ENCODE measurements around the gene ARHGEF2.
A peak's percentile ranks its signal among the peaks of the same experiment; 100 is the strongest.

ARHGEF2 gene

DNA sequence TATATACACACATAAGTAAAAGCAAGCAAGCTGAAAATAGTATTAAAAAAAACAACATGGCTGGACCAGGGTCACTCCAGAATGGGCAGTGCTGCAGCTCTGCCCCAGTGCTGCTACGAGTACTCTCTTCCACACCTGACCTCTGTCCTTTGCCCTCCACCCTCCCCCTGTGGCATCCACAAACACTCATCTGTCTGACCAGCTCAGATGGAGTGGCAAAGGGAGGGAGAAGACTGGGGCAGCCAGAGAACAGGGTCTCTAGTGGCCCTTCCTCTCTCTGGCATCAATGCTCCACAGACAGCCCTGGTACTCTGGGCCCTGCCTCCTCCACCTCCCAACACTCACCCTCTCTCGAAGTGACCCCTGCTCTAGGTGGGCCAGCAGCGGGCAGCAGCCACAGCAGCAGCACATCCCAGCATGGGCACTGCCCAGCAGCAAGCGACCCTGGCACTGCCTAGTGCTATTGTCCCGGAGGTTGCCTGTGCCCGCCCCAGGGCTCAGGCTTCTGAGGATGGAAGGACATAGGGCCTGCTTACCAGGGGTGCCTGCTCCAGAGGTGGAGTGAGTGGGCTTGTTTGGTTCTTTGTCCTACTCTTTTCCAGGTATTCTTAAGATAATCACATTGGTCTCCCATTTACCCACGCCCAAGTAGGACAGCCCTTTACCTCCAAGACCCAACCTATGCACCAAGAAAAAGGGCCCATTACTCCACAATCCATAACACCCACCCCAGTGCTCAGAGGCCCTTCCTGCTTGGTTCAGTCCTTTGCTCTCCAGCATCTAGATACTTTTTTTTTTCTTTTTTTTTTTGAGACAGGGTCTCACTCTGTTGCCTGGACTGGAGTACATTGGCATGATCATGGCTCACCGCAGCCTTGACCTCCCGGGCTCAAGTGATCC, 6.2 kb downstream of the ARHGEF2 start:
- DNase-seq = no peak

DNA sequence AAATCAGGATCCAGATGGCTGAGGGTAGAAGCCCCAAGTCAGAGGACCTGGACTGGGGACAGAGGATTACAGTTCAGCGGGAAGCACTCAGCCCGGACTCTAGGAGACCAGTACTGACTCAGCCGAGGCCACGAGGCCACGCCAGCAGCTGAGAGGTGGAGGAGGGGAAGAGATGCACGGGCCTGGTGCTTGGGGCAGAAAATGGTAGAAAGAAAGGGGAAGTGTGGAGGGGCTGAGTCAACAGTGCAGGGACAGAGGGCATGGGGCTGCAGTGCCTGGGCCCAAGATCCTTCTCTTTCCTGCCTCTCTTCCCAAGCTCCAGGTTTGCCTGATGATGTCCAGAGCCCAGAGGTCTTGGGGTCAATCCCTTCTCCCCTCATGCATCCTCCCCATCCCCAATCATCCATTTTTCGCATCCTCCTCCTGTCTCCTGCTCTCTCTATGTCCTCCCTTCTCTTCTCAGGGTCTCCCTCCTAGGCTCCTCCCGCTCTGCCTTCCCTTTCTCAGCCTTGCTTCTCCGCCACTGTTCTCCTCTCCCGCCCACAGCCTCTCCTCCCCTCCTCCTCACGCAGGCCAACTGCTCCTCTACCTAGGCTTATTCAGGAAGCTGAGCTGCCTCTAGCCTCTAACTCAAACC, 7.7 kb downstream of the ARHGEF2 start:
- peak; percentile 59 to 71 for DNase-seq

DNA sequence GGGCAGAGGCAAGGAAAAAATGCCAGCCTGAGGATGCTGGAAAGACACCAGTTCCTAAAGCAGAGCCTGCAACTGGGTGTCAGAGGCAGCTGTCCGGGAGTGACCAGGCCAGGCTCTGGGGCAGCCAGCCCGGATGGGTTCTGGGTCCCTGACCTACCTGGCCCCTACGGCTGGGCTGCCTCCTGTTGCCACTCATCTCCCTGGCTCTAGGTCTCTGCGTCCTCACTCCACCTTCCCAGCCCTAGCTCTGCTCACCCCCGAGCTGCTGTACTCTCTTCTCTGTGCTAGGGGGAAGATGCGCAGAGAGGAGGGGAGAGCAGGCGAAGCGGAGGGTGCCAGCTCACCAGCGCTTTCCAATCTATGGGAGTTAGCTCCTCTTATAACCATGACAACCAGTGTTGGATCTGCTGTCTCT, 9.0 kb downstream of the ARHGEF2 start:
- DNase-seq = peak in 1 of 2 experiments; percentile 26

DNA sequence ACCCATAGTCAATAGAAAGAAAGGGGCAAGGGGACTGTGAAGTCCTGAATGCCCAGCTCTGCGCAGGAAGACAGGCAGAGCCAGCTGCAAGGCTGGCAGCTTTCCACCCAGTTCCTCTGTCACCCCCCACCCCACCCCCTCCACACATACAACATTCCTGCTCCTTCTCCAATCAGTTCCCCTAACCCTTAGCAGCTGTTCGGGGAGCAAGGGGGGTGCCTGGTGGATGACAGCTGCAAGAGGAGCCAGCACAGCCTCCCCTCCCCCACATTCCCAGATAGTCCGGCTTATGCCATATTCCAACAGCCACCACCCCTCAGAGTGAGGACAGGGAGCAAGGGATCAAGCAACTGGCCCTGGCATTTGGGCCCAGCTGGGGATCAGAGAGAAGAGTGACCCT, 9.7 kb downstream of the ARHGEF2 start:
- DNase-seq = peak; percentile 94 to 95

DNA sequence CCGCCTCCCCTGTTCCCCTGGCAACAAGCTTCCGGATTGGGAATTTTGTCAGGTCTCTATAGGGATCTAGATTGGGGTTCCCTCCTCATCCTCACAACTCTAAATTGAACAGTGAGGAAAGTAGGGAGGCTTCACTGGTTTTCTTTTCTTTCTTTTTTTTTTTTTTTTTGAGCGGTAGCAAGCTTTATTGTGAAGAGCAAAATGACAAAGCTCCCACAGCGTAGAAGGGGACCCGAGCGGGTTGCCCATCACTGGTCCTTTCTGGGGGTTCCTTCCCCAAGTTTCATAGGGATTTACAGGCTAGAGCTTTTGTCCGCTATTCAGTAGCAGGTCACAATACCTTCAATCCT, 10.3 kb downstream of the ARHGEF2 start:
- no peak for DNase-seq

DNA sequence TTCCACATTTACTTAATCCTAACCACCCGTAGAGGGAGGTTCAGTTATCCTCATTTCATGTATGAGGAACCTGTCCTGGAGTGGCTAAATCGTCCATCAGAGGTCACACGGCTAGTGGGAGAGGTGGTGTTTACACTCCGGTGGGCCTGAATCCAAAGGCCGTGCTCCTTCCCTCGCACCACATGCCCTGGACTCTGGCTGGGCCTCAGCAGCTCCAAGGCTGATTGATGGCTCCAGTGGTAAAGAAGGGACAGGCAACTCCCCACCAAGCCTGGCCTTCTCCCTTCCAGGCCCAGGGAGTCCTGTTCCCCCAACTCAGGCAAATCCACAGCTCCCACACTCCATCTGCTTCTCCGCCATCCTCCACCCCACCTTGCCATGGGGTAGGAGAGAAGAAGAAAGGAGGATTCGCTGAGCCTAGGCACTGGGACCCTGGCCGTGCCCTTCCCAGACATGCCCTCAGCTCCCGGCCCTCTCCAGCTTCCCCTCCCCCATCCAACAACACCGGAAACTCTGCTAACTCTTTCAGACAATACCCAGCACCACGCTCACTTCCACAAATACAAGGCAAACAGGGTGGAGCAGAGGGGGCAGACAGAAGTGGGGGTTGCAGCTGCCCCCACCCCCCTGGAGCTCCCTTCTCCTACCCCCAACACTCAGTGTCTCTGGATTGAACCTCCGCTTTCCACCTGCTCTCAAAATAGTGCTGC, 10.9 kb downstream of the ARHGEF2 start:
- no peak for DNase-seq

DNA sequence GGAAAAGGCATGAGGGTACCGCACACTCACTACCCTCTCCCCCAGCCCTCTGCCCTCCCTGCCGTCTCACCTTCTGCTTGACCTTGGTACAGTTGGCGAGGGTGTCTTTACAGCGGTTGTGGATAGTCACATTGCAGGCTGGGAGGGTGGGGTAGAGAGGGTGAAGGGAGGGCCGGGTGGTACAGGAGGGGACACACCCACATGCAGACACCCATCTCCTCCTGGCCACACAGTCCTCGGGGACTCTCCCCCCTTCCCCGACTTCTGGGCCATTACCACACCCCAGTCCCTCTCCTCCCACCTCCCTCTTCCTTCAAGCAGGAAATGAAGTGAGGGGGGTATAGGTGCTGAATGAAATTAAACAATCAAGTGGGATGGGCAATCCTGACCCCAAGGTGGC, 11.6 kb downstream of the ARHGEF2 start:
- no peak for DNase-seq

DNA sequence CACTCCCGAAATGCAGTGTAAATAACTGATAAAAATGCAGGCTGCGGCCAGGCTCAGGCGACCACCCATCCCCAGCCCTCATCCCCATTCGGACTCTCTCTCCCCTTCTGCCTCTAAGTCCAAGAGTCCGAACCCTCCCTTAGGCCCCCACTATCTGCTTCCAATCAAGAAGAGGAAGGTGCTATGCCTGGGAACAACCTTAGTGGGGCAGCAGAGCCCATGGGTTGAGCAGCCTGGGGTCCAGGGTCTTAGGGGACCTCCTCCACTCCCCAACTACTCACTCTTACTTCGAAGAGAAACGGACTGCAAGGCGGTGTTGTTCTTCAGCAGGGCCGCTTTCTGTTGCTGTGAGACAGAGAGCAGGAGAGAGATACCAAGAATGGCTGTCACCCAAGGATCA, 12.2 kb downstream of the ARHGEF2 start:
- DNase-seq = peak in 1 of 2 experiments; percentile 19

DNA sequence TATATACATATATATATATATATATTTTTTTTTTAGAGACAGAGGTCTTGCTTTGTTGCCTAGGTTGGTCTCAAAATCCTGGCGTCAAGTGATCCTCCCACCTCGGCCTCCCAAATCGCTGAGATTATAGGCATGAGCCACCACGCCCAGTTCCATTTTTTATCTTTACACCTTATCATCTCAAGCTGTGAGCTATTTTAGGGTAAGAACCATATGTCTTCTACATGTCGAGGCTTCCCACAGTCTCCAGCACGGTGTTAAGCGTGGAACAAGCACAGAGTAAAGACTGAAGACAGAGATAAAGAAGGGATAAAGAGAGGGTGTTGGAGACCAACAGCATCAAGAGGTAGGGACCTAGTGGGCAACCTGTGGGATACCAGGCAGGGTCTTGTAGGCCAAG, 14.2 kb downstream of the ARHGEF2 start:
- no peak for DNase-seq

DNA sequence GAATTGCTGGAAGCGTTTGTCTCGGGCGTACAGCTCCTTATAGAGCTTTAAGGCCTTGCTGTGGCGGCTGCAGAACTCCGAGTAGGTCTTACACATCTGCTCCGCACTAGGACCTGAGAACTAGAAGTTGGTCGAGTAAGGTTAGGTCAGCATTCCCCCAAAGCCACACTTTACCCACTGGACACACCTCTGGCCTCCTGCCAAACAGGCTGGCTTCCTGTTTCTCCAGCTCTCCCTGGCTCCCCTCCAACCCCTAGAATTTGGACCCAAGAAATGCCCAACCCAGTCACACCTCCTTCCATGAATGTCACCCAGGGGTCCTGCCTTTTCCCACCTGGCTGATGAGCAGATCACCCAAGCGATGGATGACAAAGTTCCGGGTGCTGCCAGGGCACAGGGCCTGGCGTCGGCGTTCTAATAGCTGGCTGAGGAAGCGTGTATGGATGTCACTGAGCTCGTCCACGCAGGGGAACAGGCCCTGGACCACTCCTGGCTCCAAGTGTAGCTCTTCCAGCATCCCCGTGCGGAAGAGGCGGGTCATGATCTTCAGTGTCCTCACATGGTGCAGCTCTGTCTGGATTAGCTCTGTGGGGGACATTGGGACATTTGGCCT, 15.6 kb downstream of the ARHGEF2 start:
- DNase-seq = no peak

DNA sequence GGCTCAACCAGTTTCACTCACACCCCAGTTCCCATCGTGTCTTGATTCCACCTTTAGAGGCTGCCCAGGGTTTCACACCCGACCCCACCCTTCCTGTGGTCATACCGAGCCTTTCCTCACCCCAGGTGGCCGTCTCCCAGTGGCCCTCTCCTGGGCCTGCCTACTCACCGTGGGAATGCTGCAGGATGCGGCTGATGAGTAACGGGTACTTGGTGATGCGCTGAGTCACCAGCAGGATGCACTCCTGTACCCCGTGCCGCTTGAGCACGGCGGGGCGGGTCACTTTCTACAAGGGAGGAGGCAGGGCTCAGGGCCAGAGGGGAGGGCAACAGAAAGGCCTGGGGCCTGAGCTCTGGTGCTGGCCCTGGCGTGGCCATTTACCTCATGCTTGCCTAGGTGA, 16.4 kb downstream of the ARHGEF2 start:
- no peak for DNase-seq

DNA sequence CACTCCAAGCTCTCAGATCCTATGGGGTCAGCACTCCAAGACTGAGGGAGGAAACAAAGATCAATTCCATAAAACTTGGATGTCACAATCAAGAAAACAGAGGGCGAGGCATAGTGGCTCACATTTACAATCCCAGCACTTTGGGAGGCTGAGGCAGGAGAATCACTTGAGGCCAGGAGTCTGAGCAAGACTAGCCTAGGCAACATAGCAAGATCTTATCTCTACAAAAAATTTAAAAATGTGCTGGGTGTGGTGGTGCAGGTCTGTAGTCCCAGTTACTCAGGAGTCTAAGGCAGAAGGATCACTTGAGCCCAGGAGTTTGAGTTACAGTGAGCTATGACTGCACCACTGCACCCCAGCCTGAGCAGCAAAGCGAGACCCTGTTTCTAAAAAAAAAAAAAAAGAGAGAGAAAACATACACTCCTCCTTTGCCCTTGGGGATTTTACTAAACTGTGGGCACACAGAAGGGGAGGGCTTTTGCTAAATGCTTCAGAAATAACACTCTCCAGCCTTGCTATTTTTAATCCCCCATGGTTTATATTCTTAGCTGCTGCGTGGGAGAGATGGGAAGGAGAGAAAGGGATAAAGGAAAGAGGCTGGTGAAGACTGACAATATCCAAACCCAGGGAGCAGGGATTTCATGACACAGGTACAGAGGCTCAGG, 18.1 kb downstream of the ARHGEF2 start:
- no peak for DNase-seq

DNA sequence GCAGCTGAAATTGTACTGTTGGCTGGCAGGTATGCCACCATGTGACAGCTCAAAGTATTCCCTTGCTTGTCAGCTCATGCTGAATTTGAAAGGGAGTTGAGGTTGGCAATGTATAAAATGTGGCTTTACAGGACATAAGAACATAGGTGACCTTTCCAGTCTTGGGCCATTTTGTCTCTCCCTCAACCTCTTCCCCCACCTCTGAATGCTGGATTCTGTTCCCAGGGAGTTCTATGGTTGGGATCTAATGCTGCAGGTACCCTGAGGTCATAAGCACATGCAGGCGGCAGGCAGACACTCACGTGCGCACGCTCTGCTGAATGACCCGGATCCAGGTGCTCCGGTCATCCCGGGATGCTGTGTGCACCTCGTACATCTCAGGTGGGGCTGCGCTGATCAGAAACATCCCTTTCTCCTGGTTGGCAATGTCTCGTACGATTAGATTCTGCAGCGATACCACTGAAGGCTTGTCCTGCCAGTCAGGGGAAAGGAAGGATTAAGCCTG, 20.9 kb downstream of the ARHGEF2 start:
- no peak for DNase-seq

DNA sequence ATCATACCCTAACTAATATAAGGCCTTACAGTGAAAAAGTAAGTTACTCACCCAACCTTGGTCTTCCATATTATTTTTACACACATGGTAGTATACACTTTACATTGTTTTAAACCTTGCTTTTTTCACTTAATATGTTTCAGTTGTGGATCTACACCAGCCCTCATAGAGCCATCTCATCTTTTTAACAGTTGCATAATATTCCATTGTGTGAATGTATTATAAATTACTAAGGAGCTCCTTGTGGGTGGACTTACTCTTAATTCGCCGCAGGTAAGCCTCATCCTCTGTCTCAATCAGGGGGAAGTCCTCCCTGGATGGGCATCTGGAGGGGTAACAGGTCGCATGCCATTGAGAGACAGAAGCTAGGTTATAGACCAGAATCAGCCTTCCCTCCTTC, 23.7 kb downstream of the ARHGEF2 start:
- DNase-seq = no peak

DNA sequence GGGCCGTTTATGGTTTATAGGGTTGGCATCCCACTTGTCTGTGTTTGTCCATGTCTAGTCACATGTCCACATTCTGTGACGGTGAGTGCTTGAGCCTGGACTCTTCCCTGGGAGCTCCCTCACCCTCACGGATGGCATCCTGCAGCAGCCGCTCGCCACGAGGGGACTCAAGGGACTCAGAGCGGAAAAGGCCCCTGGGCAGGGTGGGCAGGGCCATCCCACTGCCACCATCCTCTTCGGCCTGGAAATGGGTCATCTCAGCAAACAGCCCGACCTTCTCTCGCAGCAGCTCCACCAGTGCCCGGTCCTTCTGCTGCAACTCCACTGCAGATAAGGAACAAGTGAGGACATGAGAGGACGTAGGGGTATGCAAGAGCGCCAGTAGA, 25.8 kb downstream of the ARHGEF2 start:
- DNase-seq = no peak

DNA sequence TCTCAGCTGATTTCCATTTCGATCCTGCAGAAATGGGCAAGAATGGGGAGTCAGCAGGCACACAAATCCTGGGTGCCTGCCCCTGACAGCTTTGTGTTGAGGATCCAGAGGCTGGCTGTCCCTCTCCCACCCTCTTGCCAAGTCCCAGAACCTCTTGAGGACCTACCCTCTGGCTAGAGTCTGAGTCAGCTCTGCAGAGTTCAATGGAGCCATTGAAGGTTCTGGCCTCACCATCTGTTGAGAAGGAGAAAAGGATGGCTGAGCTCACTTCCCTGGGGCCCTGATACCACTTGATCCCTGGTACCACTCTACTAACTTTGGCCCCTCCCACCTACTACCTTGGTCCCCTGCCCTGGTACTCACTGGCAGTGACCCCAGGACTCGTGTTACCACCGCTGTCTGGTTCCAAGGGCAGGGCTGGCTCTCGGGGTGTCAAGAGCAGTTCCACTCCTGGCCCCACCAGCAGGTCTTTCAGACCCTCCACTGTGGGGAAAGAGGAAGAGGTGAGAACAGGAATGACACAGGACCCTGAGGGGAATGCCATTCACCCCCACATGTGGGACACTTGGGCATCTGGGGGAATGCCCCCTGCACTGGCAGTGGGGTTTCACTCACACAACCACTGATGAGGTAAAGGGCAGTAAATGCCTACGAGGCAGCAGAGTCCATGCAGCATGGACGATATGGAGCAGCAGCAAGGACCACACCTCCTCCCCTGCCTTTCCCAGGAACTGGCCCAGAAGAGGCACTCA, 26.4 kb downstream of the ARHGEF2 start:
- no peak for DNase-seq

DNA sequence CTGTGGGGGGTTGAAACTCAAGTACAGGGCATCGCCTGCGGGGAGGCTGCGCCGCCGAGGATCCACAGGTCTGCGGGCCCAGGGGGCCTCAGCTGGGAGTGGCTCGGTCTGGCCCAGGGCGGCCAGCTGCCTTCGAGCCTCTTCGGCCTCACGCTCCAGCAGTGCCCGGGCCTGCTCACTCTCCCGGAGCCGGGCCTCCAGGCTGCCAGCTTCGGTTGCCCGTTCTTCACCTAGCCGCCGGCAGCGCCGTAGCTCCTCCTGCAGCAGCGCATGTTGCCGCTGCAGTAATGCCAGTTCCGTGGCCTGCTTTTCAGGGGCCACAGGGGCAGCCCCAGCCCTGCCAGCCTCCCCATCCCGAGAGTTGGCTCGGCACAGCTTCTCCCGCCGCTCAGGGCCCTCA, 27.5 kb downstream of the ARHGEF2 start:
- no peak for DNase-seq

DNA sequence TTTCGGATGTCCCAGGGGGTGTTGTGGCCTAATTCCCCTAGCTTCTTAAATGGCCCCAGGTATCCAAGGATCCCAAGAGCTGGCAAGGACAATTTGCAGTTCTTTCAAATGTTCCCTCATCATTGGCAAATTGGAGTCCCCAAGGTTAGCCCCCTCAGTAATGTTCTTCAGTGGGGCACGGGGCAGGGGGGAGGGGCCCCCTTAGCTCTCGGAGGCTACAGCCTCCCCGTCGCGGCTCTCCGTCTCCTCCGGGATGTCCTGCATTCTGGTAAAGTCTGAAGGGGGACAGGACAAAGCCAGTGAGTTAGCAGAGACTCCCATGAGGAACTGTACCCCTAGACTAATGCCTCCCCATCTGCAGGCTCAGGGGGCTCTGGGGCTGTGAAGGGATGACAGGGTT, 30.6 kb downstream of the ARHGEF2 start:
- no peak for DNase-seq

DNA sequence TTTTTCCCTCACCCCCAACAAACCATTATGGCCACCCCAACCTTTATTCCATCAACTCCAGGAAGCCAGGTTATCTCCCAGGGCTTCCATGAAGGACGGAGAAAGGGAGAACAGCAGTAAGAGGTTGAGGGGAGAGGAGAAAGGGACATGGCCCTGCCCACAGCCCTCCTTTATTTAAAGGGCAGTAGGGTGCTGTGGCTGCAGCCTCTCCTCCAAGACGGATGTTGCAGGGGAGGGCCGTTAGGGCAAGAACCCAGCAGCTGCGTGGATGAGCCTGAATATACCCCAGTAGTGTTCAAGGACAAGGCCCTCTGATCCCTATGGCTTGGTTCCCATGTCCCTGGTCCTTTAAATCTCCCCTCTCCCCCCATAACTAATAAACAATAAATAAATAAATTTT, 31.1 kb downstream of the ARHGEF2 start:
- no peak for DNase-seq

DNA sequence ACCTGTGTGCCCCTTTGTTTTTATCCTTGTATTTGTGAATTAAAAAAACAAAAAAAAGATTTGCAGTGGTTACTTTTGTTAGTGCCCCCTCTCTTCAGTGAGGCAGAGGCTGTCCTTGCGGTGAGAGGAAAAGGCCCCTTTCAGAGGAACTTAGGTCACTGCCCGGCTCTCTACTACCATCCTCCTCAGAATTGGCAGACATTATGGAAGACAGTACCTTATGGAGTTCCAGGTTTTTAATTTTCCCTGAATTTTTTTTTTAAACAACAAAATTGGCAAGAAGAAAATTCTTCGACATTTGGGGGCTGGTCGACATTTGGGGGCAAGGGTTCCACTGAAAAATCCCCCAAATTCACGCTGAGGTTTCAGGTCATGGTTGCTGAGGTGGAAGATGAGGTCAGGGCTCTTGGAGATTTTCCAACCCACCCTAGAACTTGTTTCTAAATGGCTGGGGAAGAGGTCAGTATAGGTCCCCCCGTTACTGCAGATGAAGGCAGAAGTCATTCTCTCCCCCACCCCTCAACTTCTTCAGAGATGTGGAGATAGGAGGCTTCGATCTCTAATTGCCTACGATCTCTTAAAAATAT, 31.6 kb downstream of the ARHGEF2 start:
- DNase-seq = no peak

DNA sequence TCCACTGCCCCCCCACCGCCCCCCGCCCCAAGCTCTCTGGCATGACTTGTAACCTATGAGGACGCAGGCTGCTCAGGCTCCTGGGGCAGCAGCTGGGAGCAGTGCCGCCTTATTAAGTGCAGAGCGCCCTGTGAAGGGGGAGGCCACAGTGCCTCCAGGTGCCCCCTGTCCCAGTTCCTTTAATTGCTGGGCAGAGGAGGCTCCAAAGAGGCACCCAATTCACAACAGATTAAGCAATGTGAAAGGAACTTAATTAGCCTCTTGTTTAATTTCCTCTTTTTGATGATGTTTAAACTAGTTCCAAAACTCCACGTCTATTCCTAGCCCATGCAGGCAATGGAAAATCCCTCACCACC, 33.9 kb downstream of the ARHGEF2 start:
- peak in 1 of 2 experiments; percentile 19 for DNase-seq

All from NCI-H524 (cell line).